DMS53 treated with DMSO at 0.1 percent for 48 hours (cell line): ENCODE results near the gene RBM34.
A peak's percentile ranks its signal among the peaks of the same experiment; 100 is the strongest.

Experiments used
- DNase-seq: peaks from one replicate; lab custom pipeline; 2025; ENCODE audit not compliant: unreplicated experiment; lab: John Stamatoyannopoulos, UW

RBM34 gene

GRCh38 chr1:235156740-235157139 lies 4.3 kb downstream of the RBM34 start:
- no peak for DNase-seq

GRCh38 chr1:235156265-235156664 lies 4.8 kb downstream of the RBM34 start:
- no peak for DNase-seq

GRCh38 chr1:235152235-235152634 lies 8.8 kb downstream of the RBM34 start:
- DNase-seq: no peak

- no peak for DNase-seq
Observed at GRCh38 chr1:235151033-235151432, 10.0 kb downstream of the RBM34 start.

- no peak for DNase-seq
Observed at GRCh38 chr1:235149824-235150223, 11.2 kb downstream of the RBM34 start.

- DNase-seq: no peak
Observed at GRCh38 chr1:235147269-235147668, 13.8 kb downstream of the RBM34 start.

- no peak for DNase-seq
Observed at GRCh38 chr1:235145639-235146038, 15.4 kb downstream of the RBM34 start.

GRCh38 chr1:235142991-235143390 lies 18.1 kb downstream of the RBM34 start:
- no peak for DNase-seq

- no peak for DNase-seq
Observed at GRCh38 chr1:235139315-235139714, 21.7 kb downstream of the RBM34 start.

GRCh38 chr1:235138821-235139220 lies 22.2 kb downstream of the RBM34 start:
- DNase-seq: no peak

GRCh38 chr1:235136111-235136510 lies 24.9 kb downstream of the RBM34 start:
- no peak for DNase-seq

GRCh38 chr1:235134171-235134570 lies 26.9 kb downstream of the RBM34 start:
- no peak for DNase-seq

- no peak for DNase-seq
Observed at GRCh38 chr1:235133086-235133485, 28.0 kb downstream of the RBM34 start.

GRCh38 chr1:235131961-235132360 lies 29.1 kb downstream of the RBM34 start:
- no peak for DNase-seq

GRCh38 chr1:235130766-235131270 lies 30.2 kb downstream of the RBM34 start:
- DNase-seq: no peak

GRCh38 chr1:235129774-235130570 lies 31.1 kb downstream of the RBM34 start:
- DNase-seq: no peak

- peak; percentile 97 for DNase-seq
Observed at GRCh38 chr1:235128456-235129328, 32.4 kb downstream of the RBM34 start, which contains the start of gene TOMM20. TOMM20 (minus strand) TSS chr1:235128837; CDS start chr1:235128715, 122 bp downstream.

GRCh38 chr1:235127732-235128455 lies 33.2 kb downstream of the RBM34 start:
- no peak for DNase-seq

- no peak for DNase-seq
Observed at GRCh38 chr1:235127203-235127602, 33.8 kb downstream of the RBM34 start.

- no peak for DNase-seq
Observed at GRCh38 chr1:235124665-235125064, 36.4 kb downstream of the RBM34 start.

GRCh38 chr1:235124111-235124510 lies 36.9 kb downstream of the RBM34 start:
- DNase-seq: no peak
